ENCODE measurements around the gene CDV3. TPM values are rescaled to one million over a fixed set of nuclear protein-coding genes. Genes with fewer than 3 reads are reported as not detected.
"Not testable (repeated sequence)": the region's sequence is repeated elsewhere in the genome, so short reads cannot be mapped to it uniquely, and the experiment has no call there.

Gene CDV3
- total RNA-seq, 1 experiment from 2014 or later: 173 TPM

DNA sequence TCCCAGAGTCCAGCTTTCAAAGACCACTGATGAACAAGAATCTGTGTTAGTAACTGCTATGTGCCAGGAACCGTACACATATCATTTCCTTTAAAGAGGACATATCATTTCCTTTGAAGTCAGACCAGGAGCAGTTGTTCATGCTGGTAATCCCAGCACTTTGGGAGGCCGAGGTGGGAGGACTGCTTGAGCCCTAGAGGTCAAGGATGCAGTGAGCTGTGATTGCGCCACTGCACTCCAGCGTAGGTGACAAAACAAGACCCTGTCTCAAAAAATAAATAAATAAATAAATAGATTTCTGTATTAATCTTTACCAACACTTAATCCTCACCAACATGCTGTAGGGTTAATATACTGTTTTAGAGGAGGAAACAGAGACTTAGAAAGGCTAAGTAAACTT, 23.9 kb upstream of the CDV3 start:
- Histone ChIP-seq H4K8ac (replicated peaks; ENCODE audit: insufficient read length, low read depth, low read length) (no peak overlapping the region), H3K4me1 (ENCODE audit: insufficient read depth, low read length) (peaks cover 4% of the 10 kb centered on the region; the same call in 1 of the 2 replicates), H3K18ac (ENCODE audit: insufficient read length, low read depth, low read length) (no peak overlapping the region), H3K79me2 (ENCODE audit: insufficient read depth, low read length) (no peaks in the 10 kb centered on the region), H3K14ac (ENCODE audit: insufficient read depth, low read length) (no peak overlapping the region), H2AFZ (ENCODE audit: low read length) (no peak overlapping the region), H2BK12ac (ENCODE audit: insufficient read length, low read depth, low read length) (no peak overlapping the region), H2AK5ac (ENCODE audit: insufficient read length, low read length) (no peak overlapping the region), H2BK20ac (ENCODE audit: low read depth, low read length, poor library complexity, severe bottlenecking) (no peak overlapping the region), H3K56ac (ENCODE audit: insufficient read length, low read depth, low read length) (no peak overlapping the region), H2BK5ac (ENCODE audit: insufficient read length, low read length) (no peak overlapping the region), H3K23me2 (ENCODE audit: insufficient read length, low read depth, low read length, poor library complexity, severe bottlenecking) (no peaks in the 10 kb centered on the region), H4K91ac (ENCODE audit: insufficient read length, low read depth, low read length) (no peak overlapping the region), H3K23ac (ENCODE audit: insufficient read length, low read depth, low read length) (no peak overlapping the region), H3K4ac (ENCODE audit: low read depth, low read length) (no peak overlapping the region), H3K9ac (ENCODE audit: extremely low read depth, insufficient read length, low read length) (no peak overlapping the region), H3T11ph (ENCODE audit: low read length) (no peak overlapping the region), H2BK120ac (ENCODE audit: low read depth, low read length, poor library complexity, severe bottlenecking) (no peak overlapping the region), H3K27ac (ENCODE audit: insufficient read length, low read depth, low read length) (no peak overlapping the region), H4K5ac (ENCODE audit: insufficient read length, low read depth, low read length) (no peak overlapping the region), H3K4me2 (ENCODE audit: insufficient read depth, insufficient read length, low read length) (no peak overlapping the region), H3K9me3 (ENCODE audit: control insufficient read depth, low read depth, low read length) (no peaks in the 10 kb centered on the region), H4K20me1 (ENCODE audit: control insufficient read depth, insufficient read depth, insufficient read length) (no peaks in the 10 kb centered on the region), H3K79me1 (ENCODE audit: insufficient read depth, low read depth, low read length, poor library complexity, severe bottlenecking) (no peaks in the 10 kb centered on the region), H2BK15ac (ENCODE audit: low read depth, low read length) (no peak overlapping the region), H3K27me3 (ENCODE audit: insufficient read depth, low read length) (no peaks in the 10 kb centered on the region)
- Mint-ChIP-seq H3K36me3 (ENCODE audit: insufficient read depth in 1 of 3, low read depth in 3 of 3) (peaks cover 0 to 13% (median 0%) of the 10 kb centered on the region in 3 experiments; a peak in 1 of 7 replicates), H3K27me3 (ENCODE audit: low read depth) (no peaks in the 10 kb centered on the region), H3K27ac (no peak overlapping the region), H3K9me3 (peaks cover 11 to 12% of the 10 kb centered on the region in 2 experiments; a peak in 4 of 5 replicates), H3K4me3 (no peak overlapping the region), H3K4me1 (peaks cover 12 to 15% of the 10 kb centered on the region in 2 experiments)
- DNase-seq: no peak
- TF ChIP-seq, protein P1, sequence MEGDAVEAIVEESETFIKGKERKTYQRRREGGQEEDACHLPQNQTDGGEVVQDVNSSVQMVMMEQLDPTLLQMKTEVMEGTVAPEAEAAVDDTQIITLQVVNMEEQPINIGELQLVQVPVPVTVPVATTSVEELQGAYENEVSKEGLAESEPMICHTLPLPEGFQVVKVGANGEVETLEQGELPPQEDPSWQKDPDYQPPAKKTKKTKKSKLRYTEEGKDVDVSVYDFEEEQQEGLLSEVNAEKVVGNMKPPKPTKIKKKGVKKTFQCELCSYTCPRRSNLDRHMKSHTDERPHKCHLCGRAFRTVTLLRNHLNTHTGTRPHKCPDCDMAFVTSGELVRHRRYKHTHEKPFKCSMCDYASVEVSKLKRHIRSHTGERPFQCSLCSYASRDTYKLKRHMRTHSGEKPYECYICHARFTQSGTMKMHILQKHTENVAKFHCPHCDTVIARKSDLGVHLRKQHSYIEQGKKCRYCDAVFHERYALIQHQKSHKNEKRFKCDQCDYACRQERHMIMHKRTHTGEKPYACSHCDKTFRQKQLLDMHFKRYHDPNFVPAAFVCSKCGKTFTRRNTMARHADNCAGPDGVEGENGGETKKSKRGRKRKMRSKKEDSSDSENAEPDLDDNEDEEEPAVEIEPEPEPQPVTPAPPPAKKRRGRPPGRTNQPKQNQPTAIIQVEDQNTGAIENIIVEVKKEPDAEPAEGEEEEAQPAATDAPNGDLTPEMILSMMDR (conservative IDR thresholded peaks at IDR 0.05): no peak
- no CpG with 5 or more reads among the region's 4 CpGs for WGBS (ENCODE audit: extremely low coverage, insufficient read length, low lambda C conversion rate)

DNA sequence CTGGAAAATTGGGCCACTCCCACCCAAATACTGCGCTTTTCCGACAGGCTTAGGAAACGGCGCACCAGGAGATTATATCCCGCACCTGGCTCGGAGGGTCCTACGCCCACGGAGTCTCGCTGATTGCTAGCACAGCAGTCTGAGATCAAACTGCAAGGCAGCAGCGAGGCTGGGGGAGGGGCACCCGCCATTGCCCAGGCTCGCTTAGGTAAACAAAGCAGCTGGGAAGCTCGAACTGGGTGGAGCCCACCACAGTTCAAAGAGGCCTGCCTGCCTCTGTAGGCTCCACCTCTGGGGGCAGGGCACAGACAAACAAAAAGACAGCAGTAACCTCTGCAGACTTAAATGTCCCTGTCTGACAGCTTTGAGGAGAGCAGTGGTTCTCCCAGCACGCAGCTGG, 21.9 kb upstream of the CDV3 start:
- not testable (repeated sequence) for H3K9ac ChIP-seq (ENCODE audit: extremely low read depth, insufficient read length, low read length); H4K91ac ChIP-seq (ENCODE audit: insufficient read length, low read depth, low read length); H2AFZ ChIP-seq (ENCODE audit: low read length); H2BK15ac ChIP-seq (ENCODE audit: low read depth, low read length); H3K27me3 ChIP-seq (ENCODE audit: insufficient read depth, low read length); H3K4me3 Mint-ChIP-seq; H3K27ac ChIP-seq (ENCODE audit: insufficient read length, low read depth, low read length); H3K4me2 ChIP-seq (ENCODE audit: insufficient read depth, insufficient read length, low read length); H3K14ac ChIP-seq (ENCODE audit: insufficient read depth, low read length); H3K79me1 ChIP-seq (ENCODE audit: insufficient read depth, low read depth, low read length, poor library complexity, severe bottlenecking); H3K56ac ChIP-seq (ENCODE audit: insufficient read length, low read depth, low read length); H2AK5ac ChIP-seq (ENCODE audit: insufficient read length, low read length); H3K79me2 ChIP-seq (ENCODE audit: insufficient read depth, low read length); H2BK5ac ChIP-seq (ENCODE audit: insufficient read length, low read length); H3K4me1 ChIP-seq (ENCODE audit: insufficient read depth, low read length); H4K20me1 ChIP-seq (ENCODE audit: control insufficient read depth, insufficient read depth, insufficient read length); H3K27me3 Mint-ChIP-seq (ENCODE audit: low read depth); H3K23ac ChIP-seq (ENCODE audit: insufficient read length, low read depth, low read length); H3K4ac ChIP-seq (ENCODE audit: low read depth, low read length); H3K23me2 ChIP-seq (ENCODE audit: insufficient read length, low read depth, low read length, poor library complexity, severe bottlenecking); H4K5ac ChIP-seq (ENCODE audit: insufficient read length, low read depth, low read length); H3K27ac Mint-ChIP-seq; DNase-seq; H3K18ac ChIP-seq (ENCODE audit: insufficient read length, low read depth, low read length); H3T11ph ChIP-seq (ENCODE audit: low read length); H2BK120ac ChIP-seq (ENCODE audit: low read depth, low read length, poor library complexity, severe bottlenecking); H2BK20ac ChIP-seq (ENCODE audit: low read depth, low read length, poor library complexity, severe bottlenecking); H3K9me3 ChIP-seq (ENCODE audit: control insufficient read depth, low read depth, low read length); H2BK12ac ChIP-seq (ENCODE audit: insufficient read length, low read depth, low read length); H4K8ac ChIP-seq (replicated peaks; ENCODE audit: insufficient read length, low read depth, low read length)
- peaks cover 11 to 12% of the 10 kb centered on the region in 2 experiments; a peak in 4 of 5 replicates for H3K9me3 Mint-ChIP-seq
- H3K4me1 Mint-ChIP-seq: peaks cover 12 to 15% of the 10 kb centered on the region in 2 experiments
- no CpG with 5 or more reads among the region's 14 CpGs for WGBS (ENCODE audit: extremely low coverage, insufficient read length, low lambda C conversion rate)
- peaks cover 0 to 13% (median 0%) of the 10 kb centered on the region in 3 experiments; a peak in 1 of 7 replicates for H3K36me3 Mint-ChIP-seq (ENCODE audit: insufficient read depth in 1 of 3, low read depth in 3 of 3)

All from H9 (cell line).